GM12865 (cell line): ENCODE results near the gene USH2A.

Experiments
- DNase-seq: peaks from one replicate; pipeline ENCODE4 v3.0.0; 2010; ENCODE audit warnings: low read depth
- H3K4me3 ChIP-seq: 2 replicates; pipeline ENCODE4 v1.5.1; 2011; ENCODE audit warnings: mild to moderate bottlenecking, low read depth, low read length, control low read depth
- CTCF ChIP-seq: IDR thresholded peaks from 2 replicates; pipeline ENCODE4 v1.5.1; 2011; ENCODE audit warnings: low read length, control low read depth, low read depth, inconsistent platforms; ENCODE audit not compliant: insufficient read depth; ENCODE audit errors: missing control alignments

USH2A gene

GRCh38 chr1:215599418-215600074 lies 823.7 kb downstream of the USH2A start:
- DNase-seq = no peak
- TF ChIP-seq CTCF = no peak

GRCh38 chr1:215597961-215598360 lies 825.3 kb downstream of the USH2A start:
- DNase-seq = no peak
- H3K4me3 ChIP-seq = no peak overlapping the region
- TF ChIP-seq CTCF = no peak

More at GRCh38 chr1:215599418-215600074, 823.7 kb downstream of the USH2A start:
- no peak overlapping the region for H3K4me3 ChIP-seq

- TF ChIP-seq CTCF = no peak
- no peak overlapping the region for H3K4me3 ChIP-seq
- DNase-seq = no peak
Measured at GRCh38 chr1:215595231-215595630, 828.0 kb downstream of the USH2A start.

- H3K4me3 ChIP-seq = no peak overlapping the region
- no peak for TF ChIP-seq CTCF
- no peak for DNase-seq
Measured at GRCh38 chr1:215594640-215595039, 828.6 kb downstream of the USH2A start.

- TF ChIP-seq CTCF = no peak
- no peak for DNase-seq
- no peak overlapping the region for H3K4me3 ChIP-seq
Measured at GRCh38 chr1:215590779-215591491, 832.3 kb downstream of the USH2A start.

GRCh38 chr1:215589650-215590435 lies 833.4 kb downstream of the USH2A start:
- TF ChIP-seq CTCF = no peak
- no peak for DNase-seq
- no peak overlapping the region for H3K4me3 ChIP-seq
